Measurements from ENCODE around the gene ST6GAL1.
"Not testable (repeated sequence)": the region's sequence is repeated elsewhere in the genome, so short reads cannot be mapped to it uniquely, and the experiment has no call there.

ST6GAL1 gene

DNA sequence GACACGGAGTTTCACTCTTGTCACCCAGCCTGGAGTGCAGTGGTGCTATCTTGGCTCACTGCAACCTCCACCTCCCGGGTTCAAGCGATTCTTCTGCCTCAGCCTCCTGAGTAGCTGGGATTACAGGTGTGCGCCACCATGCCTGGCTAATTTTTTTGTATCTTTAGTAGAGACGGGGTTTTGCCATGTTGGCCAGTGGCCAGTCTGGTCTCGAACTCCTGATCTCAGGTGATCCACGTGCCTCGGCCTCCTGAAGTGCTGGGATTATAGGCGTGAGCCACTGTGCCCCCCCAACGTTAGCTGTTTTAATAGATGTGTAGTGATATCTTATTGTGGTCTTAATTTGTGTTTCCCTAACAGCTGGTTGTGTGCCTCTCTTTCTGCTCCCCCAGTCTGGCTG, 40.8 kb downstream of the ST6GAL1 start:
- not testable (repeated sequence) for DNase-seq

DNA sequence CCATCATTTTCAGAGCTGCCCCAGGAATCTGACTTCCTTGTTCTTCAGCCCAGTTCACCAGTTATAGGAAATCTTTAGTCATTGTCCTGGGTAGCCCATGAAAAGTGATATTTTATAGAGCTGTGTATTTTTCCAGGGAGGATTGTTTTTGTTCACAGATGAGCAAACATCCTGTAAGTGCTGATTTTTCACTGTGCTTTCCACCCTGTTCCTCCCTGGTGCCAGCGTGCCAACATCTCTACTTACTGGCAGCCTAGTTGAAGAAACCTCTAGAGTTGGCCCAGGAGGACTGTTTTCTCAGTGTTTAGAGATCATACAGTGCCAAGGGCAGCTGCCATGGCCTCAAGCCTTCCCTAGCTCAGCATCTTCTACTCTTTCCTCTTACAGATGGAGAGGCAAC, 41.3 kb downstream of the ST6GAL1 start:
- no peak for DNase-seq

DNA sequence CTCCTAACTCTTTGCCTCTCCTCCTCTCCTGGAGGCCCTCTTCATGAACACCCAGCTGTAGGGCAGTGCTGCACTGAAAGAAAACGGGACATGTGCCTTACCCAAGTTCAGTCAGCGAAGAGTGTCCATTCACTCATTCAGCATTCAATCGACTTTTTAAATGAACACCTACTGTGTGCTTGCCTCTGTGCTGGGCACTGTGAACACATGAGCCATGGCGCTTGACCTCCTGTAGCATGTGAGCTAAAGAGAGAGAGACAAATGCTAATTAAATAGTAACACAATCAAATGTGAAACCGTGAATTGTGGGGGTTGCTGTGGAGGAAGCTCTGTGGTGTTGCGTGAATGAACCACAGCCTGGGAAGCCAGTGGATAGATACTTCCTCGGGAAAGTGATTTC, 43.4 kb downstream of the ST6GAL1 start:
- DNase-seq = no peak

DNA sequence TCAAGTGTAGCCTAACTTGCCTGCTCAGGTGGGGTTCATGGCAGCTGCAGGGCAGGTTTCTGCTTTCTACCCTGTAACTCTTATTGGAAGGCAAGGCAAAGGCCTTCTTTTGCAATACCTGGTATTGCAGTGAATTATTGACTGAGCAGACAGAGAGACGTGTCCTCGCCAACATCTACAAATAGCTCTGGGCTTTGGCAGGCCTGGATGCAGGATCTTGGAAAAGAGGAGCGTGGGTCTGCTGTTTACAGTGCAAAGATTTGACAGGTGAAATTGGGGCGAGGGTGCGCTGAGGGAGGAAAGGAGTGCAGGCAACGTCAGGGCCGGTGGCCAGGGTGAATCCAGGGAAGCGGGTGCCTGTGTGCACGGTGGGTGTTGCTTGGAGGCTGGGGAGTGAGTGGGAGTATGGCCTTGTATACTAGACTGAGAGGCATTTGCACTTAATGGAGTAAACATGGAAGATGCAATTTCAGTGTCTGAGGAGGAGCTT, 44.5 kb downstream of the ST6GAL1 start:
- no peak for DNase-seq

DNA sequence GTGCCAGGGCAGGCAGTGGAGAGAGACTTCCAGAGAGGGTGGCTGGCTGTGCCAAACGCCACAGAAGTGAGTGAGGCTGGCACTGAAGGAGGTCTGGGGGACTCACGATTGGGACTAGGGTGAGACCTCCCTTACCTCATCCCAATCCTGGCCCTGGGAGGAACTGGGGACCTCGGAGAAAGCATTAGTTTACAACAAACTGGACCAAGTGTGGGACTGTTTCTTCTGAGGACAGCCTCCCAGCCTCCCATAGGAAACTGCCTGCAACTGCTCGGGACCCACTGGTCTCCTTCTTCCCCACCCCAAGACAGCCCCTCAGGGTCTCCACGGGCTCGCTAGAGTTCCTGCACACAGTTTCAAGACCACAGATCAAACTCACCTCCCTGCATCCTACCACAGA, 45.4 kb downstream of the ST6GAL1 start:
- no peak for DNase-seq

DNA sequence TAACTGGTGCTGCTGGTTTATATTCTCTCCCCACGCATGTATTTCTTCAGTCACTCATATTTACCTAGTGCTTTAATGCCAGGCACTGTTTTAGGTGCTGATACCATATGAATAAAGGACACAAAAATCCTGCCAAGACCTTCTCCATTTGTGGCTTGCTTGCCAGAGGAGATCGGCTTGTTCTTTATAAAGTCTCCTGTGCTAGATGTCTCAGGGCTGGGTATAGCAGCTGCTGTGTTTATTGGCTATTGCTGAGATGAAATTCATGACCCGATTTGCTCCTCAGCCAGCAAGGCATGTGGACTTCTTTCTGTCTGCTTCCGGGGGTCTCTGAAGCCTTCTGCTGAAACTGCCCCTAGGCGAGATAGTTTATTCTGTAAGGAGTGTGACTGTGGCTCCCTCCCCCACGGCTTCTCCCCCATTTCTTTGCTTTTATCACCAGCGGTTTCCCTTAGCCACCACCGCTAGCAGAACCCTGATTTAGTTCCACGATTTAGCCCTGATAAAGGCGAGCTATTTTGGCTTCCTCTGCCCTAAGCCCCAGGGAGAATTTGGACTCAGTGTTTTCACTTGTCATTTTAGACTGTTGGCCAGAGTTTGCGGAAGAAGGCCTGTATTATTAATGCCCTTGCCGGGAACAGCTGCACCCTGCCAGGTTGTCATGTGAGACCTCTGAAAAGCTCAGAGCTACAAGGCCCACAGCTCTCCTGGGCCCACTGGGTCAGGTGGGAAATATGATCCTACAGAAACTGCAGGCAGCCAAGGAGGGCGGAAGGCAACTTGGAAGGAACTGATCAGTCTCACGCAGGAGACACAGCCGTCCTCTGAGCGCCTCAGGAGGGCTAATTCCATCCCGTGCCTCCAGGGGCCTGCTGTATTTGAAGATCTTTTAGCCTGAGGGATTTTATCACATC, 46.8 kb downstream of the ST6GAL1 start:
- no peak for DNase-seq

DNA sequence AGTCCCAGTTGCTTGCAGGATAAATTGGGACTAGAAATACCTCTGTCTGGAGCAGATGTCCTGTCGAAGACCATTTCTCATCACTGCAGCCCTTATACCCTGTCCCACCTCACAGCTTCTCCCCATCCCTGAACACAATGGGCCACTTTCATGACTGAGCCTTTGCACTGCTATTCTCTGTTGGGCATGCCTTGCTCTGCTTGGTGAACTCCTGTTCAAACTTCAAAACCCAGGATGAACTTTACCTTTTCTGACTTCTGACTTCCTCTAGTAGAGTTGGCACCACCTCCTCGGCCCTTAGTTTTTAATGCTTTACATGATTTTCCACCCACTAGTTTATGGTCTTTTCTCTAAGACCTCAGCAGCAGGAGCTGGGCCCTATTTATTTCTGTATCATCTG, 48.4 kb downstream of the ST6GAL1 start:
- no peak for DNase-seq

DNA sequence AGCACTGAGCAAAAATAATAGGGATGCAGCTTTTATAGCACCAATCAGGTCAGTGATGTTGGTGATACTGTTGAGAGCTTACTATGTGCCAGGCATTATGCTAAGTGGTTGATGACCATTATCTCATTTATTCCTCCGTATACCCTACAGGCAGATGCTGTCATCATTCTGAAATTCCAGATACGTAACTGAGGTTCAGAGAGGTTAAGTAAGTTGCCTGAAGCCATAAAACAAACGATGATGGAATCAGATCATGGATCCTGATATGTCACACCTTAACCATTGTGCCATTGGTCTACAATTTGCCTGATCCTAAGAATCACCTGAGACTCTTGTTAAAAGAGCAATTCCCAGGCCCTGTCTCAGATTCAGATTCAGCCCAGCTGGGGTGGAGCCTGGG, 49.5 kb downstream of the ST6GAL1 start:
- DNase-seq = no peak

DNA sequence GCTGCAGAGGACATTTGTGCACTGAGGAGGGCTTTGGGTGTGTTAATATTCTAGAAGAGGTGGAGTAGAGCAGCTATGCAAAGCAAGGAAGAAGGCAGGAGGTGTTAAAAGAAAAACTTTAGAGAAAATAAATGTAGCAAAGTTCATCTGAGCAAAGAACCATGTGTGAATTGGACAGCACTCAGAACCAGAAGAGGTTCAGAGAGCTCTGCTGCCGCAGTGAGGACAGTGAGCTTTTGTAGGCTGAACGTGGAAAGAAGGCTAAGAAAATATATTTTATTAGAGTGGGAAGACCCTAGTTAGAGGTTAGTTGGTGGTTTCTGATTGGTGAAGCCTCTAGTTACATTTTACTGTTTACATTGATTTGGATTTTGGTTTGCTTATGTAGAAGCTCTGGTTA, 50.7 kb downstream of the ST6GAL1 start:
- DNase-seq = no peak

DNA sequence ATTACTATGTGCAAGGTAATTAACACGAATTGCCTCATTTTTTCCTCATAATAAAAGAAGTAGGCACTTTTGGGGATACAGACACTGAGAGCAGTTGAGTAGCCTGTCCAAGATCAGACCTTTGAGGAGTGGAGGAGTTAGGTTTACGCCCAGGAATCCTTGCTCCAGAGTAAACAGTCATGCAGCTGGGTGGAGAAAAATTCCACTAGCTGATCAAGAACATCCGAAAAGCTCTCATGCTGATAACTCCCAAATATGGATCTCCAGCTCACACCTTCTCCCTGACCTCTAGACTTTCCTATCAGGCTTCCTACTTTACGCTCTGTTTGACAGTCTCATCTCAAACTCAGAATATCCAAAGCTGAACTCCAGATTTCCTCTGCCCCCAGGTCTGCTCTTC, 53.3 kb downstream of the ST6GAL1 start:
- DNase-seq = no peak

DNA sequence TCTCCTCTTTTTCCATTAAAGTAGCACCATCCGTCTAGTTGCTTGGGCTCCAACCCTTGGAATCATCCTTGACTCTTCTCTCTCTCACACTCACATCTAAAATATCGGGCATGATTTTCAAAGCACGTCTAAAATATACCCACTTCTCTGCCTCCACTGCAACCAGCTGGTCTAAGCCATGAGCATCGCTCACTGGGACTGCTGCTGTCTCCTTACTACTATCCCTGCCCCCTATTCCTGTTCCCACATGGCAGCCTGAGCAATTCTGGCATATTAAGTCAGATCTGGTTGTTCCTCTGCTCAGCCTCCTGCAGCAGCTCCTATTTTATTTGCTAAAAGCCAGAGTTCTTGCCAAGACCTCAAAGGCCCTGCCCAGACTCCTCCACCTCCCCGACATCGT, 53.7 kb downstream of the ST6GAL1 start:
- no peak for DNase-seq

DNA sequence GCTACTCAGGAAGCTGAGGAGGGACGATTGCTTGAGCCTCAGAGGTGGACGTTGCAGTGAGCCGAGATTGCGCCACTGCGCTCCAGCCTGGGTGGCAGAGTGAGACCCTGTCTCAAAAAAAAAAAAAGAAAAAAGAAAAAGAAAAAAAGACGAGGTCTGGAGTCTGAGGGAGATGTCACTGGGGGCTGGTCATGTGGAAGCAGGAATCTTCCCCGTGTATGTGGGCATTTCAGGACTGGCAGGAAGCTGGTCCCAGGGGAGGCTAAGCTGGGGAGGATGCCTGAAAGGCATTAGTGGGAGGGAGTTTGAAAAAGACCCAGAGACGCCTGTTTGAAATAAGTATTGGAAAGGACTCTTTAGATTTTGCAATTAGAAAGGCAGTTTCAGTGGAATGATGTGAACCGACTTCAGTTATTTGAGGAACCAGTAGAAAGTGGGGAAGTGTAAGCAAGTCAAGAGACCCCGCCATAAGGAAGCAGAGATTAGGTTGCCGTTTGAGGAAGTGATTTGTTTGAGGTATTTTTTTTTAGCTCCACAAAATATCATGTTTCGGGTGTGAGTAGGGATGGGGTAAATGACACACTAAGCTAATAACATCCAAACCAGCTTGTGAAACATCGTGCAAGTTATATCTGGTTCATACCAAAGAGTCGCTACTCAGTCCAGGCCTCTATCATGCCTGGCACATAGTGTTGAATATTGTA, 55.5 kb downstream of the ST6GAL1 start:
- DNase-seq = peak; percentile 51

DNA sequence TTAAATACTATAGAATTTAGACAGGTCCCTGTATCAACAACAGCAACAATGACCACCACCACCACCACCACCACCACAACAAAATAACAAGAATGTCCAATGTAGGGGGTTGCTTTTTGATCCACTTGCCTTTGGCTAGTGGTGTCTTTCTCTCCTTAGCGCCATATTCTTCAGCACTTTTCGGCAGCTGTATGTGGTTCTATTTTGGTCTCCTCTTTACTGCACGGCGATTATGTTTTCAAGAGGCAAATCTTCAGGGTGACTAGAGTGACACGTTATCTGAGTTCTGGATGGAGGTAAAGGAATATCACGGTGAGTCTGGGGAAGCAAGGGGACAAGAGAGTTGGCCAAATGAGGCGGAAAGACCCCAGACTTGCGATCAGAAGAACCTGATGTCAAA, 56.1 kb downstream of the ST6GAL1 start:
- DNase-seq = no peak

DNA sequence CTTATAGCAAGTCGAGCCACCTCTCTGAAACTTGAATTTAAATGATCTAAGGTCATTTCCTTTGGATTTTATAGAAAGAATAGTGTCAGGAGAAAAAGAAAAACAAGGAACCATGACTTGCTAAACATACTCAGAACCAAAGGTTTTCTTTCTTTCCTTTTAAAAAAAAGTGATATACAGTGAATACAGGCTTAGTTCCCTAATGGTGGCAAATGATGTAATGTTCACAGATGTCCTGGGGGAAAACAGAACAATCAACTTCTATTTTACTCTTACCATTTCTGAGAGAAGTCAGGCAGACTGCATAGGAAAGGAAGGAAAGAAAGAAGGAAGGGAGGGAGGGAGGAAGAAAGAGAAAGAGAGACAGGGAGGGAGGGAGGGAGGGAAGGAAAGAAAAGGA, 56.5 kb downstream of the ST6GAL1 start:
- DNase-seq = no peak

DNA sequence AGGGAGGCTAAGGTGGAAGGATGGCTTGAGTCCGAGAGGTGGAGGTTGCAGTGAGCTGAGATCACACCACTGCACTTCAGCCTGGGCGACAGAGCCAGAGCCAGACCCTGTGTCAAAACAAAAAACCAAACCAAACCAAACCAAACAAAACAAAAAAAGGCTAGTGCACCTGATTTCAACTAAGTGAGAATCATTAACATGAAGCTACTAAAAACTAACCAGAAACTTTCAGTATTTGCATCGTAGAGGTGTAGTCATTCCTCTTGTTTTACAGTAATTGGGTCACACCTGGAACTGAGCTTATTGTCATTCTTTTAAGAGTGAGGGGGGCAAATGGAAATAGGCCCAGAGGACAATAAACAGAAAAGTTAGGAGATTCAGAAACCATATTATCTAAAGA, 58.5 kb downstream of the ST6GAL1 start:
- no peak for DNase-seq

DNA sequence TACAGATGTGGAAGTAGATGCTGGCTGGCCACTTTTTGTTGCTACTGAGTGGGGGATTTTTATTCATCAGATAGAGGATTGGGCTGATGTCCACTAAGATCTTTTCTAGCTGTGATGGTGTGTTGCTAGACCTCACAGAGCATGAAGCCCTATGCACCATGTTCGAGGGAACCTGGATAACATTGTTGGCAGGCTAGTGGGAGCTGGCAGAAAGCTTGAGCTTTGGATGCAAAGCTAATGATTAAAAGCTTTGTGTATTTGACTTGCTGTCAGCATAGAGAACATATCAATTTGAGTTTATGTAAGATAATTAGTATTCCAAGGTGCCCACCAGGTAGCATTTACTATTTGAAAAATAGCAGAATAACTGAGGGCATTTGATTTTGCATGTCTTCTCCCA, 59.1 kb downstream of the ST6GAL1 start:
- DNase-seq = no peak

DNA sequence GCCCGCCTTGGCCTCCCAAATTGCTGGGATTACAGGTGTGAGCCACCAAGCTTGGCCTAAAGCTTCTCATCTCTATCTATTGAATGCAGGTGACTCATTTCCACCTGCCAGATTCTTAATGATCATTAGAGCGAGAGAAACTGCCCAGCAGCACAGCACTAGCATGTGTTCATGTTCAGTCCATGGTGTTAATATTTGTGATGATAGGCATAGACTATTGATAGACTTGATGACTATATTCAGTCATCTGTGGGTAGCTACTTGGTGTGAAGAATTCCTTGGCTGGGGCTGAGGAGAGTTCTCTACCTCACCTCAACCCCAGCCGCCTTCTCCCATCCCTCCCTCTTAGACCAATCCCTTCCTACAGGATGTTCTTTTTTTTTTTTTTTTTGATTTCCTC, 60.0 kb downstream of the ST6GAL1 start:
- DNase-seq = no peak

DNA sequence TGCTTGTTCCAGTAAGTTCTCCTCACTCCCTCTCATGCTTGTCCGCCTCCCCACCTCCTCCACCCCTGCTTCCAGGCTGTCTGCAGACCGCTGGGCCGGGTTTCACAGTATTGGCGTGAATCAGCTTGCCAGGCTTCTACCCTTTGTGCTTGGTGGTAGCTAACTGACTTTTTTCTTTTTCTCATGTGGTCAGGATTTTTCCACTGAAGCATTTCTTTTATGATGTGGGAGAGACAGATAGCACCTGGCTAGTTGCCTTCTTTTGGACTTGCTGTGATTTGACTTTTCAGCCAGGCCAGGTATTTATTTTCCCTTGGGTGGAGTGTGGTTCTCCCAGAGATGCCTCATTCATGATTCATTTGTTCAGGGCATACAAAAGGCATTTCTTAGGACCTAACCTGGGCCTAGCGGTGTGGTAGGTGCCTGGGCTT, 60.6 kb downstream of the ST6GAL1 start:
- no peak for DNase-seq

DNA sequence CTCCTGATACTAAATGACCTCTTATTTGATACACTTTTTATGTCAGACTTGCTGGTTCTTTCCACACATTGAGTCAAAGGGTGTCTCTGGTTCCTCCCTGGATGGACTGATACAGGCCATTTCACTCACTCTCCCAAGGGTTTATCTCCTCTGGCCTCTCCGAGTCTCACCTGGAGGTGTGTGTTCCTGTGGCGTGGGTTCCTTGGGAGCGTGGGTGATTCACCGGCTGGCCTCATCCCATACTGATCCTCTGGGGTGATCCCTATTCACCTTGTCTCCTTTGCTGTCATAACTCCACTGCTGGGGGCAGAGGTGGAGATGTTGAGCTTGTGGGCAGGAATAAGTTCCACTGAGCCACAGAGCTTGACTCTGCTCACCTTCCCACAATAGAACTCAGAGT, 61.1 kb downstream of the ST6GAL1 start:
- no peak for DNase-seq

DNA sequence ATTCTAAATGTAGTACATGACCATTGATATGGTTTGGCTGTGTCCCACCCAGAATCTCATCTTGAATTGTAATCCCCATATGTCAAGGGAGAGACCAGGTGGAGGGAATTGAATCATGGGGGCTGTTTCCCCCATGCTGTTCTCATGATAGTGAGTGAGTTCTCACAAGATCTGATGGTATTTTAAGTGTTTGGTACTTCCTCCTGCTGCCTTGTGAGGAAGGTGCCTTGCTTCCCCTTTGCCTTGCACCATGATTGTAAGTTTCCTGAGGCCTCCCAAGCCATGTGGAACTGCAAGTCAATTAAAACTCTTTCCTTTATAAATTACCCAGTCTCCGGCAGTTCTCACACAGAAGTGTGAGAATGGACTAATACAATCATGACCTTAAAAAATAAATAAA, 61.8 kb downstream of the ST6GAL1 start:
- DNase-seq = not testable (repeated sequence)

DNA sequence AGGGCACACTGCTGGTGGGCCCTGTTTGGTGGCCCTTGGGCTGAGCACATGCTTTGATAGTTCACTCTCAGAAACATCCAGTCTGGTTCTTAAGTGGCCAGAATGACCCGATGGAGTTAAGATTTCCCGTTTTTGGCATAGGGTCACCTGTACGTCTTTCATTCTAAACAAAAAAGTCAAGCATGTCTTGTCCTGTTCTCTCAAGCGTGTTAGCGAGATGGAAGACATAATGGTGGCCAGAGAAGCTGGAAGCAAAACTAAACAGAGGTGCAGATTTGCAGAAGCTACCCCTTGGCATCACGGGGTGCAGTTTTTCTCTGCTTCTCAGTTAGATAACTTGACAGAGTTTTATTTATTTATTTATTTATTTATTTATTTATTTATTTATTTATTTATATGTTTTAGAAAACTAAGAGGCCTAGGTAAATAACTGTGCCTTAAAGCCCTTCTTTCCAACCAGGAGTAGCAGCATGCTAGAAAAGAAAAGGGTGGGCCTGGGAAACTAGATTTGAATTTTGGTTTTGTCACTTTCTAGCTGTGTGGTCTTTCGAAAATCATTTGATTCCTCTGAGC, 63.0 kb downstream of the ST6GAL1 start:
- no peak for DNase-seq

DNA sequence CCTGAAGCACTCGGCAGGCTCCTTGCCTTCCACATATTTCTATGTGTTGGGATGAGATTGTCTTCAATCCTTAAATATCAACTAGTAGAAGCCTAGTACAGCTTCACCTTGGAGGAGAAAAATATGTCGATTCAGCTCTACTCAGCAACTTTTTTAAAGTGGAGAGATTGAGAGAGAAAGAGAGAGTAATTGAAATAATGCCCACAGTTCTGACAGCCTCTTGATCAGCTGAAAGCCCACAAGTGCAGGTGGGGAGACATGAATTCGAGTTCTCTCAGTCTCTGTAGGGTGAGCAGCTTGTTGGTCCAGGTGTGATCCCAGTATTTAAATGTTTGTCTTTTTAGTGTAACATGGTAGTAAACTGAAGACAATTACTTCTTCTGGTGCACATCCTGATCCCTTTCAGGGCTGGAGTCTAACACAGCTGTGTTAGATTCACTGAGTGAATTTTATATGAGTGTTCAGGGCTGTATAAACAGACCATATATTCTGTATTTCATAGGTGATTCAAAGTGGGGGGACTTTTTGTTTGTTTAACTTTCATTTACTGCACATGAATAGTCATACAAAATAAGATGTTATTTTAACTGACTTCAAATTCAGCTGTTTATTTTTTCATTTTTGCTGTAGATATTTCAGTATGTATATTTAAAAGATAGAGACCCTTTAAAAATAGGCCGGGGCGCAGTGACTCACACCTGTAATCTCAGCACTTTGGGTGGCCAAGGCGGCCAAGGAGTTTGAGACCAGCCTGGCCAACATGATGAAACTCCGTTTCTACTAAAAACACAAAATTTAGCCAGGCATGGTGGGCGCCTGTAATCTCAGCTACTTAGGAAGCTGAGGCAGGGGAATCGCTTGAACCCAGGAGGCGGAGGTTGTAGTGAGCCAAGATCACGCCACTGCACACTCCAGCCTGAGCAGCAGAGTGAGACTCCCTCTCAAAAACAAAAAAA, 64.0 kb downstream of the ST6GAL1 start:
- DNase-seq = no peak

Data from fibroblast of skin of scalp (primary cell).